Stimulated activated CD8-positive, alpha-beta memory T cell treated with anti-CD3 and anti-CD28 coated beads, Interleukin-7, amount 100 ng/mL, for 1 hour (primary cell): ENCODE results near the gene ADAMTS2.
"Not testable (repeated sequence)": the region's sequence is repeated elsewhere in the genome, so short reads cannot be mapped to it uniquely, and the experiment has no call there.

Source experiments
- DNase-seq, 2 donors: peaks; one replicate each; pipeline ENCODE4 v3.0.0-alpha.2; 2020; ENCODE audit warnings: low read depth in 2 of 2

Gene ADAMTS2

GRCh38 chr5:179111267-179112207, 233.7 kb downstream of the ADAMTS2 start:
- DNase-seq = no peak

GRCh38 chr5:179110528-179110927, 234.7 kb downstream of the ADAMTS2 start:
- no peak for DNase-seq

DNA sequence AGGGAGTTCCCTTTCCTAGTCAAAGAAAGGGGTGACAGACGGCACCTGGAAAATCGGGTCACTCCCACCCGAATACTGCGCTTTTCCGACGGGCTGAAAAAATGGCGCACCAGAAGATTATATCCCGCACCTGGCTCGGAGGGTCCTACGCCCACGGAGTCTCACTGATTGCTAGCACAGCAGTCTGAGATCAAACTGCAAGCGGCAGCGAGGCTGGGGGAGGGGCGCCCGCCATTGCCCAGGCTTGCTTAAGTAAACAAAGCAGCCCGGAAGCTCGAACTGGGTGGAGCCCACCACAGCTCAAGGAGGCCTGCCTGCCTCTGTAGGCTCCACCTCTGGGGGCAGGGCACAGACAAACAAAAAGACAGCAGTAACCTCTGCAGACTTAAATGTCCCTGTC, 244.0 kb downstream of the ADAMTS2 start:
- not testable (repeated sequence) for DNase-seq

DNA sequence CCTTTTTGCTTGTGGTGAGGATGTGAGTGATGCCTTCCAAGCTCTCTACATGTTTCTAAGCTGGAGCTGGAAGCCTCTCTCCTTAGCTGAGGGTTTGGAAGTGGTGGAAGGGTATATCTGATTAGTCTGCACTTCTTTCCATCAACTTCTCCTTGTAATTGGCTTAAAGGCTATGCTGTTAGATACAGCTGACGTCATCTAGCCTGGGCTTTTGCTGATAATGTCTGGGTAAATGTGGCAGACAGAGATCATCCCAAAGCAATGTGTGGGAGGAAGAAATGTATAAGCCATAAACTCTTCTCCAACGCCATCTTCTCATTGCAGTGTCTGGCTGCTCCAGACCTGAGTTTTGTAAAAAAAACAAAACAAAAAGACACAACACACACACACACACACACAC, 255.8 kb downstream of the ADAMTS2 start:
- no peak for DNase-seq

DNA sequence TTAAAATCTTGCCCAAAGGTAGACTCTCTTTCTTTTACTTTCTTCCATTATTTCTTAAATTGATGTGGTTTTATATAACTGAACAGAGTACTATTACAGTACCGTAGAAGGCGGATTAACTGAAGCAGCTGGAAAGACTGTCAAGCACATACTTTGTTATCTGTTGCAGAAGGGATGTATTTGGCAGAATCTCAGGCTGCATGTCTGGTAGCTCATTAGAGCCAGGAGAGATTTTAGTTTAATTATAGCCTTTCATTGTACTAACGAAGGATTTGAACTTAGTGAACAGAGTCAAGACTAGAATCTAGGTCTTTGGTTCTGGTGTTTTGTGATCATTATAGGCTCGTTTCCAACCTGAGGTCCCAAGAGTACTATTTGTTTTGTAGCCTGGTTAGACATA, 264.5 kb downstream of the ADAMTS2 start:
- DNase-seq = no peak

DNA sequence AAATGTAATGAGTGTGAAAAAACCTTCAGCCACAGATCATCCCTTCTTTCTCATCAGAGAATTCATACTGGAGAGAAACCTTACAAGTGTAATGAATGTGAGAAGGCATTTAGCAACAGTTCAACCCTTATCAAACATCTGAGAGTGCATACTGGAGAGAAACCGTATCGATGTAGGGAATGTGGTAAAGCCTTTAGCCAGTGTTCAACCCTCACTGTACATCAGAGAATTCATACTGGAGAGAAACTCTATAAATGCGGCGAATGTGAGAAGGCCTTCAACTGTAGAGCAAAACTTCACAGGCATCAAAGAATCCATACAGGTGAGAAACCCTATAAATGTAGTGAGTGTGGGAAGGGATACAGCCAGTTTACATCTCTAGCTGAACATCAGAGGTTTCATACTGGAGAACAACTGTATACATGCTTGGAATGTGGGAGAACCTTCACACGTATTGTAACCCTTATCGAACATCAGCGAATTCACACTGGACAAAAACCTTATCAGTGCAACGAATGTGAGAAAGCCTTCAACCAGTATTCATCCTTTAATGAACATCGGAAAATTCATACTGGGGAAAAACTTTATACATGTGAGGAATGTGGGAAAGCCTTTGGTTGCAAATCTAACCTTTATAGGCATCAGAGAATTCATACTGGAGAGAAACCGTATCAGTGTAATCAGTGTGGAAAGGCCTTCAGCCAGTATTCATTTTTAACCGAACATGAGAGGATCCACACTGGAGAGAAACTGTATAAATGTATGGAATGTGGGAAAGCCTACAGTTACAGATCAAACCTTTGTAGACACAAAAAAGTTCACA, 265.9 kb downstream of the ADAMTS2 start:
- no peak for DNase-seq

DNA sequence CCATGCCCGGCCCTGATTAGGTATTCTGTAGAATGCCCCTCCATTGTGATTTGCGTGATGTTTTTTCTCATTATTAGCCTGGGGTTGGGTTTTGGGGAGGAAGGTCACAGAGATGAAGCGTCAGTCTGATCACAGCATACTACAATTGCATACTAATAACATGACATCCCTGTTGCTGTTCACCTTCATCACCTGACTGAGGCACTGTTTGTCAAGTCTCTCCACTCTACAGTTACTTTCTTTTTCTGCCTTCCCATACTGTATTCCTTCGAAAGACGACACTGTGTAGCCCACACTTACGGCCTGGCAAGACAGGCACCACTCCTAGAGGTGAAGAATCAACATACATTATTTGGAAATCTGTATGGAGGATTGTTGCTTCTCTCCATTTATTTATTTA, 279.6 kb downstream of the ADAMTS2 start:
- no peak for DNase-seq

DNA sequence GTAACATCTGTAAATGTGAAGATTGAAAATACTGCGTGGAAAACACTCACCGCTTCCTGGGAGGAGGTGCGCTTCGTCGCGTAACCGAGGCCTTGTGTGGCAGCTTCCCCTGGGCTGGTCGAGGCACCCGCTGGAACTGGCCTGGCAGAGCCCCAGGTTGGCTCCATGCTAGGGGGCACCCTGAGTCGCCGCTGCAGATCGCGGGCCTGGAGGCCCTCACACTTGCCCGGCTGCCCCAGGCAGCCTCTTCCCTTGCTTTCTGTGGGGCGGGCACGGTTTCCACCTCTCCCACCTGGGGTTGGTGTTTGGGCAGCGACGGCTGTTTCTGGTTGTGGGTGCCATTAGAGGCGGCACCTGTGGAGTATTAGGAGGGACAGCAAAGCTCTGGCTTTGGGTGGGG, 284.2 kb downstream of the ADAMTS2 start:
- DNase-seq = no peak
